HEK293T (cell line): ENCODE measurements around the gene ZNF17.
A peak's percentile ranks its signal among the peaks of the same experiment; 100 is the strongest.

Experiments used
- CTCF ChIA-PET: fragments of 350-600 bp; formaldehyde crosslinking; extraction: SDS; loops from one replicate; lab custom pipeline; 2021; ENCODE audit warnings: antibody characterized with exemption, inconsistent platforms; lab: Yijun Ruan, JAX
- POLR2A ChIA-PET: fragments of 350-600 bp; formaldehyde crosslinking; extraction: SDS; loops from one replicate; lab custom pipeline; 2020; ENCODE audit warnings: antibody characterized with exemption, inconsistent platforms; lab: Yijun Ruan, JAX
- DNase-seq: peaks from one replicate; pipeline ENCODE4 v3.0.0; 2012; ENCODE audit warnings: mixed read lengths; ENCODE audit errors: extremely low spot score
- ARNT ChIP-seq: fragments of 450-650 bp; IDR thresholded peaks from 2 replicates; pipeline ENCODE4 v1.6.1; 2017; ENCODE audit warnings: mild to moderate bottlenecking
- BHLHE40 ChIP-seq: fragments of 450-650 bp; IDR thresholded peaks from 2 replicates; pipeline ENCODE4 v1.6.1; 2016; ENCODE audit warnings: mild to moderate bottlenecking, moderate library complexity, borderline replicate concordance
- CTBP1 ChIP-seq: fragments of 450-650 bp; IDR thresholded peaks from 2 replicates; pipeline ENCODE4 v1.6.1; 2016; ENCODE audit warnings: borderline replicate concordance
- ELF4 ChIP-seq: fragments of 450-650 bp; IDR thresholded peaks from 2 replicates; pipeline ENCODE4 v1.6.1; 2017; ENCODE audit warnings: antibody characterized with exemption
- FOXA1 ChIP-seq: fragments of 450-650 bp; IDR thresholded peaks from 2 replicates; pipeline ENCODE4 v1.6.1; 2016; ENCODE audit warnings: mild to moderate bottlenecking
- FOXK2 ChIP-seq: fragments of 450-650 bp; IDR thresholded peaks from 2 replicates; pipeline ENCODE4 v1.6.1; 2016; ENCODE audit warnings: mild to moderate bottlenecking
- FOXM1 ChIP-seq: fragments of 450-650 bp; IDR thresholded peaks from 2 replicates; pipeline ENCODE4 v1.6.1; 2017; ENCODE audit warnings: mild to moderate bottlenecking, borderline replicate concordance
- HDGF ChIP-seq: fragments of 450-650 bp; IDR thresholded peaks from 2 replicates; pipeline ENCODE4 v1.6.1; 2017; ENCODE audit warnings: antibody characterized with exemption, borderline replicate concordance
- L3MBTL2 ChIP-seq: fragments of 450-650 bp; conservative IDR thresholded peaks from 2 replicates; pipeline ENCODE4 v1.6.1; 2016; ENCODE audit warnings: mild to moderate bottlenecking
- LEF1 ChIP-seq: fragments of 450-650 bp; IDR thresholded peaks from 2 replicates; pipeline ENCODE4 v1.6.1; 2017; ENCODE audit warnings: mild to moderate bottlenecking, borderline replicate concordance
- NFRKB ChIP-seq: fragments of 450-650 bp; IDR thresholded peaks from 2 replicates; pipeline ENCODE4 v1.6.1; 2016; ENCODE audit warnings: mild to moderate bottlenecking, moderate library complexity
- PKNOX1 ChIP-seq: fragments of 450-650 bp; IDR thresholded peaks from 2 replicates; pipeline ENCODE4 v1.6.1; 2016
- SP1 ChIP-seq: fragments of 450-650 bp; IDR thresholded peaks from 2 replicates; pipeline ENCODE4 v1.6.1; 2017
- SUZ12 ChIP-seq: fragments of 450-650 bp; IDR thresholded peaks from 2 replicates; pipeline ENCODE4 v1.6.1; 2016; ENCODE audit warnings: mild to moderate bottlenecking
- TARDBP ChIP-seq: fragments of 450-650 bp; IDR thresholded peaks from 2 replicates; pipeline ENCODE4 v1.6.1; 2016
- ZNF384 ChIP-seq: fragments of 450-650 bp; IDR thresholded peaks from 2 replicates; pipeline ENCODE4 v1.6.1; 2016

The ZNF17 gene

DNA sequence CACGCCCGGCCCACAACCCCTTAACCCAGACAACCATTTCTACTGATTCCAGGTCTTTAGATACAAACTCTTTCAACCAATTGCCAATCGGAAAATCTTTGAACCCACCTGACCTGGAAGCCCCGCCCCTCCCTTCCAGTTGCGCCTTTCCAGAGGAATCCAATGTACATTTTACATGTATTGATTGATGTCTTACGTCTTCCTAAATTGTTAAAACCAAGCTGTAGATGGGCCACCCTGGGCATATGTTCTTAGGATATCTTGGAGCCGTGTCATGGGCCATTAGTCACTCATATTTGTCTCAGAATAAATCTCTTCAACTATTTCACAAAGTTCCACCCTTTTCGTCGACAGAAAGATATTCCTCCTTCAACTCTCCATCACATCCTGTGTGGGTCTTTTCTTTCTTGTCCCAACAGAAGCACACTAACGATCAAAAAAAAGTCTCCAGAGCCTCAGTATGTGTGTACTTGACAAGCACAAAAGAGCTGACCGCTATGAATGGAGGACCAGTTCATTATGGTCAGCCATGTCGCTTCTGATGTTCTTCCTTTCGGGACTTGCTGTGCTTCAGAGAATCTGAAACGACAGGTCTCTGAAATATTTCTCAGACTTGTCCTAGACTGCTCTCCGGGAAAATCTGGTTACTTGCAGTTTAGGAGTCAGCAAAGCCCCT lies 23.6 kb downstream of the ZNF17 start:
- ChIA-PET POLR2A (interaction anchor here (0.8 to 1.2 kb wide), 5 partner anchors 23 to 248 kb away, joined by 3 to 4 read pairs (median 4); partner anchors contain the start of genes ZNF17, ZNF548 and ZNF551), CTCF (no interaction called here)

GRCh38 chr19:57435062-57435978 lies 24.4 kb downstream of the ZNF17 start, which contains the start of gene ZNF749:
TSS of gene ZNF749 (plus strand) at chr19:57435325. CDS start at chr19:57435579, 254 bp downstream.
- peak; percentile 96 for DNase-seq
- CTCF ChIA-PET, result no interaction called here
- POLR2A ChIA-PET, result interaction anchor here (0.8 to 1.2 kb wide), 5 partner anchors 24 to 247 kb away, joined by 3 to 4 read pairs (median 4); partner anchors contain the start of genes ZNF17, ZNF548 and ZNF551
- no peak for TF ChIP-seq ARNT
- no peak for TF ChIP-seq SP1
- TF ChIP-seq SUZ12, result peak; percentile 68
- no peak for TF ChIP-seq ZNF384
- peak; percentile 84 for TF ChIP-seq L3MBTL2
- TF ChIP-seq FOXK2, result no peak
- TF ChIP-seq PKNOX1, result peak; percentile 88
- TF ChIP-seq ELF4, result peak; percentile 58

More for the DNA sequence above, 23.6 kb downstream of the ZNF17 start:
- no peak for TF ChIP-seq NFRKB
- TF ChIP-seq TARDBP, result no peak
- no peak for TF ChIP-seq CTBP1
- TF ChIP-seq BHLHE40, result no peak
- no peak for TF ChIP-seq FOXM1
- no peak for TF ChIP-seq FOXA1
- TF ChIP-seq LEF1, result no peak
- DNase-seq, result no peak

DNA sequence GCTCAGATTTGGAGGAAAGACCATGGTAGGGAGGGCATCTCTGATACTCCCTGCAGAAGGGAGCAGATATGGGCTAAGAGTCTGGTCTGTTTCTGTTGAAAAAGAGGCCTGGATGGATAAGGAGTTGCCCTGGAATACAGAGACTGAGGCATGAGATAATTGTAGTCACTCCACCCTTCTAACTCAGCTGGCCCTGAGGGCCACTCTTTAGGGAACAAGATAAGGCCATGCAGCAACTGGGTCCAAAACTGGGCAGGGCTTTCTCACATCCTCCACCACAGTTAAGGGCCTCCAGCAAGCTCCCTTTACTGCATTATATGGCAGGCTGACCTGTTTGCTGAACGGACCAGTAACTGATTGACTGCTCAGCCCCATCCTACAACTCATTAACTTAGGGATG lies 25.5 kb downstream of the ZNF17 start:
- DNase-seq, result no peak
- no peak for TF ChIP-seq LEF1
- no peak for TF ChIP-seq ARNT
- no peak for TF ChIP-seq PKNOX1
- TF ChIP-seq SUZ12, result no peak
- TF ChIP-seq FOXA1, result no peak
- TF ChIP-seq L3MBTL2, result no peak
- TF ChIP-seq HDGF, result no peak
- no peak for TF ChIP-seq SP1
- TF ChIP-seq FOXK2, result no peak
- no peak for TF ChIP-seq FOXM1
- no peak for TF ChIP-seq TARDBP
- no peak for TF ChIP-seq NFRKB
- no peak for TF ChIP-seq ZNF384
- TF ChIP-seq CTBP1, result no peak
- TF ChIP-seq ELF4, result no peak
- CTCF ChIA-PET, result no interaction called here
- POLR2A ChIA-PET, result interaction anchor here (1.0 kb wide), 1 partner anchor 10 kb away, joined by 3 read pairs; no protein-coding TSS in a partner anchor

- CTCF ChIA-PET, result no interaction called here
- no peak for DNase-seq
- TF ChIP-seq PKNOX1, result no peak
- no peak for TF ChIP-seq SP1
- TF ChIP-seq CTBP1, result no peak
- TF ChIP-seq ELF4, result no peak
- no peak for TF ChIP-seq FOXK2
- TF ChIP-seq TARDBP, result no peak
- no peak for TF ChIP-seq L3MBTL2
- no peak for TF ChIP-seq LEF1
- no peak for TF ChIP-seq HDGF
- TF ChIP-seq BHLHE40, result no peak
- TF ChIP-seq FOXA1, result no peak
- no peak for TF ChIP-seq SUZ12
- TF ChIP-seq ZNF384, result no peak
- no peak for TF ChIP-seq ARNT
- TF ChIP-seq NFRKB, result no peak
- POLR2A ChIA-PET, result no interaction called here
Measured at GRCh38 chr19:57437931-57438330, 27.0 kb downstream of the ZNF17 start.

DNA sequence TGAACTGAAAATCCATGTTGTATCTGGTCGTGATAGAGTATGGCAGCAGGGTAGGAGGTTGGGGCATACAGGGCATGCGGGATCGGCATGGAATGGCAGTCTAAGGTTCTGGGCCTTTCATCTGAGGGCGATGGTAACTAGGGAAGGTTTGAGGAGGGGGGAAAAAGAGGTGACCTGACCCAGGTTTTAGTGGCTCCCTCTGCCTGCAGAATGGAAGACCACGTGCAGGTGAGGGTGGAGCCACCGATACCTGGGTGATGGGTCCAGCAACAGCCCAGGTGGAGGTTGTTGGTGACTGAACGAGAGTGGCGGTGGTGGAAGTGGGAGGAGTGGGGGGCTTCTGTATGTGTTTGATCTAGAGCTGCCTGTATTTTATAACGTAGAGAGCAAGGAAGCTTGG lies 28.0 kb downstream of the ZNF17 start:
- CTCF ChIA-PET, result no interaction called here
- no peak for TF ChIP-seq HDGF
- no peak for TF ChIP-seq LEF1
- no peak for TF ChIP-seq FOXK2
- no peak for TF ChIP-seq ELF4
- no peak for TF ChIP-seq PKNOX1
- TF ChIP-seq BHLHE40, result no peak
- TF ChIP-seq TARDBP, result no peak
- TF ChIP-seq NFRKB, result no peak
- TF ChIP-seq L3MBTL2, result no peak
- TF ChIP-seq SP1, result no peak
- no peak for TF ChIP-seq FOXA1
- TF ChIP-seq CTBP1, result no peak
- no peak for TF ChIP-seq ZNF384
- TF ChIP-seq SUZ12, result no peak
- no peak for TF ChIP-seq FOXM1
- no peak for TF ChIP-seq ARNT
- DNase-seq, result no peak
- POLR2A ChIA-PET, result interaction anchor here (0.6 kb wide), 1 partner anchor 194 kb away, joined by 3 read pairs; the partner anchor contains the start of gene ZNF211
